SIG-M5 (cell line): Measurements from ENCODE around the gene TCERG1L.

Source experiments
- DNase-seq: peaks from one replicate; lab custom pipeline; 2025; lab: John Stamatoyannopoulos, UW

The TCERG1L gene

GRCh38 chr10:131226446-131227162 lies 84.9 kb downstream of the TCERG1L start:
- no peak for DNase-seq

DNA sequence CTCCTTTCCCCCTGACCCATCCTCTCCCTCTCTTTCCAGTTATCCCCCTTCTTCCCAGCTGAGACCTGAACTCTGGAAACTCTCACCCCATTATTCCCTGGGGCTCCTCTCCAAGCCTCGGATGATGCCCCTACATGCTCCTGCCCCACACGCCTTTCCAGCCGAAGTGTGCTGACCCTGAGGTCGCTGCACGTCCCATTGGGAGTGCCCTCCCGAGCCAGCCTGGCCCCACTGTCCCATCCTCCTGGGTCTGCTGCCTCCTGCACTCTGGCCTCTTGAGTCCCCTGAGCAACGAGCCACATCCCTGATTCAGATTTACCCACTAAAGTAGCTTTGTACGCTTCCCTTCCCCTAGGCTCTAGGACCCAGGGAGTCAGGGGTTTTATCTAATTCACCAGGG lies 87.4 kb downstream of the TCERG1L start:
- DNase-seq: no peak

- DNase-seq: no peak
These were observed 88.1 kb downstream of the TCERG1L start for GRCh38 chr10:131223422-131223821.

DNA sequence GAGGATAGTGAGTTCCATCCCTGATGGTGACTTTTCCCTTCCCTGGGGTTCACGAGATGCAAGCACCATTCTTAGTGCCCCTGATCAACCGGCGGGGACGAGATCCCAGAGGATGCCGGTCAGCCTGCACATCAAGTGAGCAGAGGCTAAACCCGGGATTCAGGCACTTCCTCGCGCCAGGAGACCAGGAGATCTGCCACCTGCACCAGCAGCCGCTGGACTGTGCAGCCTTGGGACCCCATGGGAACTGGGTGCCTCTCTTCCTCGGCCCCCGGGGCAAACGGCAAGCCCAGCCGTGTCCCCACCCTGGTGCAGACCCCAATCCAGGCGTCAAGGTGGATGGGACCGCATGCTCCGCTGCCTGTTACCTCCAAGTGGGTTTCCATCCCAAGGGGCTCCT lies 88.5 kb downstream of the TCERG1L start:
- no peak for DNase-seq

- DNase-seq: no peak
These were observed 89.8 kb downstream of the TCERG1L start for GRCh38 chr10:131221632-131222277.

GRCh38 chr10:131220601-131221171 lies 90.8 kb downstream of the TCERG1L start:
- no peak for DNase-seq

GRCh38 chr10:131219955-131220489 lies 91.5 kb downstream of the TCERG1L start:
- DNase-seq: no peak

- no peak for DNase-seq
These were observed 92.0 kb downstream of the TCERG1L start for GRCh38 chr10:131219584-131219886.

DNA sequence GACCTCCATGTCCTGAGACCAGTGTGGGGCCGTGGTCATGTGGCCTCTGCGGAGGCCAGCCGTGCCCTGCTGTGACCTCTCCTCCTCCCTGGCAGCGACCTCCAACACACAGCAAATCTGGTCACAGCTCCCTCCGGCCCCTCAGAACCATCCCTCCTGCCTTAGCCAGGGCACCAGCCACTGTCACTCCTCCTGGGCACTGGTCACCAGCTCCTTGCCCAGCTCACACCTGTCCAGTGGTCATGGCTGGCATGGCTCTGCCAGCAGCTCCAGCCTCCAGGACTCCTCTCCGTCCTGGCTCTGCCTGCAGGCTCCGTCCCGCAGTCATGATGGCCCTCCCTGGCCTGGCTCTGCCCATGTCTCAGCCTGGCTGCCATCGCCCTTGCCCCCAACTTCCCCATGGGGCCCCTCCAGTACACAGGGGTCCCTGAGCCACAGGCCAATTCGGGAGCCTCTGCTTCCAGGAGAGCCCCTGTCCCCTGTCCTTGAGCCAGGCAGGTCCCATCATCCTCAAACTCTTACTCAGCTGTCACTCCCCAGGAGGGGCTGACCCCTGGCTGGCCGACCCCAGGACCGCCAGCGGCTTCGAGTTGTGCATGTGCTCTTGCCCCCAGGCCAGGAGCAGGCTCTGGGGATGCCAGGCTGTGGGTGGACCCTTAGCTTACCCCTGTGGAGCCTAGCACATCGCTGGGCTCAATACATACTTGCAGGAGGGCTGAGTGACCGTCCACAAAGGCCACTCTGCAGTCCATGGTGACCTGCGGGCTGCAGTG lies 92.5 kb downstream of the TCERG1L start:
- DNase-seq: no peak

DNA sequence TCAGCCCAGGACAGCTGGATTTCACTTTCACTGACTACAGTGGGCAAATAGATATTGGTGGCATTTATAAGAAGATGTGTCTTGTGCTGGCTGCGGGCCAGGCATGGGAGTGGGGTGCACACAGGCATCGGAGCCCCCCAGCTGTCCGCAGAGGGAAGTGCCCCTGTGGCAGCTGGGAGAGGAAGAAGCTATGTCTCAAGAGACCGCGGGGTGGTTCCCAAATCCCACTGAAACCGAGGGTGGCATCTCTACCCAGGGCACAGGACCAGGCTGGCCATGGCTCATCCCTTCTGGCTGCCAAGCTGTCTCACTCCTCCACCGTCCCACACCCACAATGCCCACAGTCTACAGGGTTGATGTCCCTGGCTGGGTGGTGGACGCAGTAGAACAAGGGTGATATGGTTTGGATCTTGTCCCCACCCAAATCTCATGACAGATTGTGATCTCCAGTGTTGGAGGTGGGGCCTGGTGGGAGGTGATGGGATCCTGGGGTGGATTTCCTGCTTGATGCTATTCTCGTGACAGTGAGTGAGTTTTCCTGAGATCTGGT lies 94.8 kb downstream of the TCERG1L start:
- no peak for DNase-seq

GRCh38 chr10:131215776-131216175 lies 95.7 kb downstream of the TCERG1L start:
- no peak for DNase-seq

GRCh38 chr10:131214521-131215244 lies 96.8 kb downstream of the TCERG1L start:
- no peak for DNase-seq

- no peak for DNase-seq
These were observed 97.6 kb downstream of the TCERG1L start for GRCh38 chr10:131213741-131214505.

GRCh38 chr10:131212763-131213325 lies 98.7 kb downstream of the TCERG1L start:
- DNase-seq: no peak

DNA sequence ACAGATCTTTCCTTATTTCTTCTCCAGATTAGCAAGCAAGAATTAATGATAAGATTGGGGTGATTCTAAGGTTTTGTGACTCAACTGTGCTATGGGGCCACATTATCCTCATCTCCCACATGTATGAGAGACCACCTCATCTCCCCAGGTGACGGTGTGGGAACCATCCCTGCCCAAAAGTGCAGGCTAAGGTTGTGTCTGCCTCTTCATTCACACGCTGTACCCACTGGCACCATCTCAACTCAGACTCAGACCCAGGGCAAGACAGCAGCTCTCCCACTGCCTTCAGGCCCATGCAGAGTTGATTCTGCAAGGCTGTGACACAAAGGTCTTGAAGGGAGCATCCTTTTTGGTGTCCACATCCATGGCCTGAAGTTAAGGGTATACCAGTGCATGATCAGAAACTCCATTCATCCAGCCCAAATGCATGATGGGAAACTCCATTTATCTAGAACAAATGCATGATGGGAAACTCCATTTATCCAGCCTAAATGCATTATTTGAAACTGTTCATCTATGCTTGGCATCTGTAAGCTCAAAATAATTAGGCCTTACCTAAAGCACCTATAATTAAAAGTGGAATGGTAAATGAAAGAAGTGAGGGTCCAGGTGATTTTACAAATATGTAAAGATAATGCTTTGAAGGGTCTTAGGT lies 99.4 kb downstream of the TCERG1L start:
- DNase-seq: no peak

DNA sequence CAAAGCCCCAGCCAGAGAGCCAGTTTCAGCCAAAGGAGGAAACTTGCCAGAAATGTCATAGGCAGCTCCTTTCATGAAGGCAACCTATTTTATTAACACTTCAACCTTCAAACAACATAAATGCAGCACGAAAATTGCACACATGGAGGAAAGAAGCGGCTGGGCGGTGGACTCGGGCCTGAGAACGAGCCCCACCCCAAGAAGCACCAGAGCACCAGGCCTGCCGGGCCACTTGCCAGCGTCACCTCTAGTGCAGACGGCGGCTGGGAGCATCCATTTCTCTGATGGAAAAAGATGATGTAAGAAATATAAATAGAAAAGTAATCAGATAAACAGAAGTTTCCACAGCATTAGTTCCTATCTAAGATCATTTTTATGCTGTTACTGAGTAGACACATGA lies 100.0 kb downstream of the TCERG1L start:
- no peak for DNase-seq

DNA sequence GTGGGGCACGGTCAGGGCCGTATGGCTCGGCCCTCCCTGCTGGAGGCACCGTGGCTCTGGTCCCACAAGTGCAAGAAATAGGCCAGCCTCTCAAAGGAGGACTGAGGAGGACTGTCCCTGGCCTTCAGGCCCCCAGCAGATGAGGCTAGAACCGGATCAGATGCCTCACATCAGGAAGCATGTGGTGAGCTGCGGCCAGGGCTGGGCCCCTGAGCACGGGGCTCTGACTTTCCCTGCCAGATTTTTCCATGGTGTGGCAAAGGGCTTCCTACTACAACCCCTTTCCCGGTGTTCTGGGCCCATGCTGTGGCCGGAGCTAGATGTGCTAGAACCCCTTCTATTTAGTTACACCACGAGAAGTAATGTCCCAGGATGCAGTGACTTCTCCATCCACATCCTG lies 100.4 kb downstream of the TCERG1L start:
- DNase-seq: no peak

DNA sequence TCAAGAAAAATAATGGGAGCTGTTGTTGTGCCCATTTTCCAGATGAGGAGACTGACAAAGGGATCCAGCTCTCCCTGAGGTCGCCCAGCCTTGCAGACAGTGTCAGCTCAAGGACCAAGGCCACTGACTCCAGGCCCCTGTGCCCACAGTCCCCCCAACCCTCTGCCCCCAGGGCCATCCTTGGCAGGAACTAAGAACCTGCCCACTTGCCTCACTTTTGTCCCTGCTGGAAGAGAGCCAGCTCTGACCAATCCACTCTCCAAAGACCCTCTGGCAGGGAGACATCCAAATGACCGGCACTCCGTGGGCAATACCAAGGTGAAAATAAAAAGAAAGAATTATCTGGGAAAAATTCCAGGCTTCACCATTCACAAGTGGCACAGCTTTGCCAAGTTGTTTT lies 101.3 kb downstream of the TCERG1L start:
- no peak for DNase-seq

DNA sequence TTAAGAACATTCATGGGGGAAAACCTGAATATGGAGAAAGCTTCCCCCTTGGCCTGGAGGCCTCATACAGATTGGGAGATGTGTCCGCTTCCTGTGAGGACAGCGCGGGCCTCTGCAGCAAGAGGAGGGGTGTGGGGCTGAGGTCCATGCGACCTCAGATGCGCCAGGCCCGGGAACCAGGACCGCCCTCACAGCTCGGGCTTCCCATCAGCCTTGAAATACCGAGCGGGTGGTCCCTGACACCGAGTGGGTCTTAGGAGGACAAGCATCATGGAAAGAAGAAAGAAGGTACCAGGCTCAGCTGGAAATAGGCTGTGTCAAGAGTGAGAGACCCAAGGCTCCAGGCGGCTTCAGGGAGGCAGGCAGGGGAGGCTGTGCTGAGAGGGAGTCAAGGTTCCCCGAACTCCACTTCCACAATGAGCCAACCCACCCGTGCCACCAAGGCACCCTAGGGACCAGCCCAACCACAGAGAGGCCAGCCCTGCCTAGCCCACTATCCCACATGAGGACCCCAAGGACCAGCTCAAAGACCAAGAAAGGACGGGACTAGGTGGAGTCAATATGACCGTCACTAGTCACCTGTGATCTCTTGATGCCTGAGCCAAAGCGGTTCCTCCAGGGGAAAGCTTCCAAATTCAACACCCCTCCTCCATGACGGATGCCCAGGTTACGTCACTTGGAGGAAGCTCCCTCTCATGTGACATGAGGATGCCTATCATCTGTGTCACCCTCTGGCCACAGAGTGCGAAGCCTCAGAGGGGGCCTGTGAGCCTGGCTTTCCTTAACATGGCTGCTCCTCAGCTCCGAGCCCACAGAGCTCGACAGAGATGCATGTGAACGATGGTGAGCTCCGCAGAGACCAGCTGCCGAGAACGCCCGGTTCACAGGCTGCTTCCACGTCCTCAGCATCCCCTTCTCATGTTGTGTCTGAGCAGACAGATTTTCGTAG lies 103.7 kb downstream of the TCERG1L start:
- no peak for DNase-seq
